Activated naive CD4-positive, alpha-beta T cell treated with anti-CD3 and anti-CD28 coated beads, Interleukin-2, amount 50 U/mL, for 24 hours (primary cell): ENCODE results near the gene DEPDC1B.
"Not testable (repeated sequence)": the region's sequence is repeated elsewhere in the genome, so short reads cannot be mapped to it uniquely, and the experiment has no call there.

Experiments used
- H3K27ac Mint-ChIP-seq: one replicate; pipeline ENCODE4 v1.8.0; 2021; ENCODE audit warnings: mild to moderate bottlenecking, mixed read lengths
- H3K27me3 Mint-ChIP-seq: one replicate; pipeline ENCODE4 v1.8.0; 2021; ENCODE audit warnings: mixed read lengths
- H3K36me3 Mint-ChIP-seq: one replicate; pipeline ENCODE4 v1.8.0; 2021; ENCODE audit warnings: mixed read lengths
- H3K4me1 Mint-ChIP-seq: one replicate; pipeline ENCODE4 v1.8.0; 2021; ENCODE audit warnings: mixed read lengths
- H3K4me3 Mint-ChIP-seq: one replicate; pipeline ENCODE4 v1.8.0; 2021; ENCODE audit warnings: mild to moderate bottlenecking, mixed read lengths
- H3K9me3 Mint-ChIP-seq: one replicate; pipeline ENCODE4 v1.8.0; 2021; ENCODE audit warnings: mixed read lengths

Gene DEPDC1B

GRCh38 chr5:60699609-60700415 is at the start of gene DEPDC1B:
Gene DEPDC1B (minus strand): TSS chr5:60700166. CDS start chr5:60700093, 73 bp downstream.
- Mint-ChIP-seq H3K9me3 (no peaks in the 10 kb centered on the region), H3K4me1 (peaks cover 22% of the 10 kb centered on the region), H3K27ac (peak within 1 kb of the TSS; percentile 63), H3K4me3 (peak within 1 kb of the TSS; percentile 94), H3K27me3 (no peaks in the 10 kb centered on the region), H3K36me3 (no peaks in the 10 kb centered on the region)

GRCh38 chr5:60744682-60745081 is 44.7 kb upstream of the DEPDC1B start:
- peaks cover 5% of the 10 kb centered on the region for H3K27me3 Mint-ChIP-seq
- H3K27ac Mint-ChIP-seq, result no peak overlapping the region
- peaks cover 9% of the 10 kb centered on the region for H3K9me3 Mint-ChIP-seq
- no peaks in the 10 kb centered on the region for H3K4me1 Mint-ChIP-seq
- no peak overlapping the region for H3K4me3 Mint-ChIP-seq
- H3K36me3 Mint-ChIP-seq, result peaks cover 2% of the 10 kb centered on the region

- H3K9me3 Mint-ChIP-seq, result peaks cover 9% of the 10 kb centered on the region
- no peak overlapping the region for H3K27ac Mint-ChIP-seq
- peaks cover 5% of the 10 kb centered on the region for H3K27me3 Mint-ChIP-seq
- H3K4me1 Mint-ChIP-seq, result no peaks in the 10 kb centered on the region
- peaks cover 2% of the 10 kb centered on the region for H3K36me3 Mint-ChIP-seq
- H3K4me3 Mint-ChIP-seq, result no peak overlapping the region
Measured at GRCh38 chr5:60743511-60744314, 43.7 kb upstream of the DEPDC1B start.

GRCh38 chr5:60740322-60740721 is 40.4 kb upstream of the DEPDC1B start:
- Mint-ChIP-seq H3K9me3 (peaks cover 9% of the 10 kb centered on the region), H3K36me3 (peaks cover 2% of the 10 kb centered on the region), H3K27me3 (peaks cover 6% of the 10 kb centered on the region), H3K4me3 (no peak overlapping the region), H3K4me1 (no peaks in the 10 kb centered on the region), H3K27ac (no peak overlapping the region)

- H3K9me3 Mint-ChIP-seq, result peaks cover 9% of the 10 kb centered on the region
- H3K27me3 Mint-ChIP-seq, result peaks cover 6% of the 10 kb centered on the region
- no peaks in the 10 kb centered on the region for H3K4me1 Mint-ChIP-seq
- no peak overlapping the region for H3K27ac Mint-ChIP-seq
- peaks cover 2% of the 10 kb centered on the region for H3K36me3 Mint-ChIP-seq
- no peak overlapping the region for H3K4me3 Mint-ChIP-seq
Measured at GRCh38 chr5:60738933-60739332, 39.0 kb upstream of the DEPDC1B start.

- Mint-ChIP-seq H3K4me3 (no peak overlapping the region), H3K4me1 (no peaks in the 10 kb centered on the region), H3K27me3 (peaks cover 6% of the 10 kb centered on the region), H3K27ac (no peak overlapping the region), H3K9me3 (peaks cover 9% of the 10 kb centered on the region), H3K36me3 (peaks cover 2% of the 10 kb centered on the region)
Measured at GRCh38 chr5:60738461-60738860, 38.5 kb upstream of the DEPDC1B start.

- not testable (repeated sequence) for H3K4me3 Mint-ChIP-seq, H3K27ac Mint-ChIP-seq, H3K9me3 Mint-ChIP-seq, H3K4me1 Mint-ChIP-seq, H3K36me3 Mint-ChIP-seq, H3K27me3 Mint-ChIP-seq
Measured at GRCh38 chr5:60730858-60731257, 30.9 kb upstream of the DEPDC1B start.

- Mint-ChIP-seq H3K27me3 (peaks cover 10% of the 10 kb centered on the region), H3K9me3 (no peaks in the 10 kb centered on the region), H3K4me3 (no peak overlapping the region), H3K4me1 (no peaks in the 10 kb centered on the region), H3K36me3 (no peaks in the 10 kb centered on the region), H3K27ac (no peak overlapping the region)
Measured at GRCh38 chr5:60727033-60727679, 27.2 kb upstream of the DEPDC1B start.

GRCh38 chr5:60724126-60724525 is 24.2 kb upstream of the DEPDC1B start:
- Mint-ChIP-seq H3K9me3 (no peaks in the 10 kb centered on the region), H3K27me3 (peaks cover 6% of the 10 kb centered on the region), H3K4me3 (no peak overlapping the region), H3K27ac (no peak overlapping the region), H3K4me1 (no peaks in the 10 kb centered on the region), H3K36me3 (no peaks in the 10 kb centered on the region)

- H3K36me3 Mint-ChIP-seq, result peaks cover 2% of the 10 kb centered on the region
- H3K9me3 Mint-ChIP-seq, result no peaks in the 10 kb centered on the region
- no peak overlapping the region for H3K27ac Mint-ChIP-seq
- H3K4me3 Mint-ChIP-seq, result no peak overlapping the region
- no peaks in the 10 kb centered on the region for H3K4me1 Mint-ChIP-seq
- H3K27me3 Mint-ChIP-seq, result peaks cover 16% of the 10 kb centered on the region
Measured at GRCh38 chr5:60722416-60722815, 22.4 kb upstream of the DEPDC1B start.

GRCh38 chr5:60719329-60719728 is 19.4 kb upstream of the DEPDC1B start:
- peaks cover 2% of the 10 kb centered on the region for H3K36me3 Mint-ChIP-seq
- peaks cover 19% of the 10 kb centered on the region for H3K27me3 Mint-ChIP-seq
- no peaks in the 10 kb centered on the region for H3K9me3 Mint-ChIP-seq
- H3K27ac Mint-ChIP-seq, result no peak overlapping the region
- H3K4me1 Mint-ChIP-seq, result no peaks in the 10 kb centered on the region
- no peak overlapping the region for H3K4me3 Mint-ChIP-seq

GRCh38 chr5:60718166-60718892 is 18.4 kb upstream of the DEPDC1B start:
- peaks cover 21% of the 10 kb centered on the region for H3K27me3 Mint-ChIP-seq
- no peak overlapping the region for H3K27ac Mint-ChIP-seq
- peaks cover 2% of the 10 kb centered on the region for H3K36me3 Mint-ChIP-seq
- no peaks in the 10 kb centered on the region for H3K9me3 Mint-ChIP-seq
- H3K4me3 Mint-ChIP-seq, result no peak overlapping the region
- H3K4me1 Mint-ChIP-seq, result no peaks in the 10 kb centered on the region

- H3K27me3 Mint-ChIP-seq, result peaks cover 24% of the 10 kb centered on the region
- H3K4me3 Mint-ChIP-seq, H3K36me3 Mint-ChIP-seq, H3K27ac Mint-ChIP-seq, H3K4me1 Mint-ChIP-seq, H3K9me3 Mint-ChIP-seq: not testable (repeated sequence)
Measured at GRCh38 chr5:60715201-60715928, 15.4 kb upstream of the DEPDC1B start.

GRCh38 chr5:60712950-60713349 is 13.0 kb upstream of the DEPDC1B start:
- Mint-ChIP-seq H3K36me3 (peaks cover 2% of the 10 kb centered on the region), H3K4me3 (no peak overlapping the region), H3K9me3 (no peaks in the 10 kb centered on the region), H3K27me3 (peaks cover 19% of the 10 kb centered on the region), H3K27ac (no peak overlapping the region), H3K4me1 (no peaks in the 10 kb centered on the region)

- H3K36me3 Mint-ChIP-seq, H3K4me3 Mint-ChIP-seq, H3K4me1 Mint-ChIP-seq, H3K27ac Mint-ChIP-seq, H3K9me3 Mint-ChIP-seq: not testable (repeated sequence)
- H3K27me3 Mint-ChIP-seq, result peaks cover 14% of the 10 kb centered on the region
Measured at GRCh38 chr5:60711892-60712291, 11.9 kb upstream of the DEPDC1B start.
